GM12878 (cell line): ENCODE measurements around the gene SCNM1.

Source experiments
- ASH2L ChIP-seq: fragments of 300-600, 200-600 bp; sonication (generic); IDR thresholded peaks from 2 replicates; pipeline ENCODE4 v1.6.1; 2017; ENCODE audit warnings: low read depth, mild to moderate bottlenecking, borderline replicate concordance
- CTCF ChIP-seq, 3 experiments: IDR thresholded peaks in 2 of 3; conservative IDR thresholded peaks in 1 of 3; 2 replicates each; pipeline ENCODE4 v1.5.1; 2011; ENCODE audit warnings: low read depth in 3 of 3, low read length in 3 of 3, mild to moderate bottlenecking in 3 of 3, control low read depth in 2 of 3, moderate library complexity in 2 of 3, inconsistent platforms in 1 of 3, mixed read lengths in 1 of 3; ENCODE audit not compliant: control insufficient read depth in 2 of 3, insufficient read depth in 1 of 3; ENCODE audit errors: extremely low read depth in 1 of 3
- EZH2 ChIP-seq: IDR thresholded peaks from 2 replicates; pipeline ENCODE4 v1.6.1; 2012; ENCODE audit warnings: low read depth, mild to moderate bottlenecking, control low read depth, inconsistent platforms, low read length, borderline replicate concordance; ENCODE audit not compliant: control insufficient read depth
- MAX ChIP-seq: IDR thresholded peaks from 2 replicates; pipeline ENCODE4 v1.6.1; 2012; ENCODE audit warnings: low read depth, low read length, improper control_type of control experiment
- MEF2A ChIP-seq: IDR thresholded peaks from 2 replicates; pipeline ENCODE4 v1.6.1; 2011; ENCODE audit warnings: low read depth, mild to moderate bottlenecking, low read length, moderate library complexity; ENCODE audit not compliant: insufficient read depth
- POLR2A ChIP-seq: IDR thresholded peaks from 2 replicates; pipeline ENCODE4 v1.6.1; 2011; ENCODE audit warnings: low read depth, mild to moderate bottlenecking, low read length
- SUZ12 ChIP-seq: fragments of 200-600 bp; sonication (generic); IDR thresholded peaks from one replicate; pipeline ENCODE4 v1.6.1; 2018; ENCODE audit warnings: antibody characterized with exemption, mild to moderate bottlenecking; ENCODE audit not compliant: unreplicated experiment
- TCF7 ChIP-seq: IDR thresholded peaks from 2 replicates; pipeline ENCODE4 v1.6.1; 2014; ENCODE audit warnings: antibody characterized with exemption, borderline replicate concordance

GRCh38 chr1:151158326-151158725, 7.6 kb upstream of the SCNM1 start:
- TF ChIP-seq TCF7 (no peak), MEF2A (no peak), ASH2L (no peak), SUZ12 (no peak), CTCF (IDR thresholded peaks at IDR 0.05 in 2 of 3, conservative IDR thresholded peaks at IDR 0.05 in 1 of 3; ENCODE audit: control insufficient read depth in 2 of 3, extremely low read depth in 1 of 3, insufficient read depth in 1 of 3, low read depth in 3 of 3, low read length in 3 of 3) (no peak), EZH2 (no peak), MAX (no peak), POLR2A (no peak)
